Urinary bladder (tissue), 4 donors: ENCODE results near the gene CLIC6. TPM values are rescaled to one million over a fixed set of nuclear protein-coding genes. Genes with fewer than 3 reads are reported as not detected.

Source experiments
- DNase-seq: peaks from one replicate; pipeline ENCODE4 v3.0.0-alpha.2; 2015; ENCODE audit errors: extremely low spot score
- H3K27ac ChIP-seq: one replicate; pipeline ENCODE4 v1.5.1; 2013; ENCODE audit warnings: low read depth, mild to moderate bottlenecking, moderate library complexity
- H3K36me3 ChIP-seq: one replicate; pipeline ENCODE4 v1.6.1; 2013; ENCODE audit warnings: mild to moderate bottlenecking, moderate library complexity; ENCODE audit not compliant: insufficient read depth
- H3K4me1 ChIP-seq: one replicate; pipeline ENCODE4 v1.6.1; 2013; ENCODE audit warnings: mild to moderate bottlenecking, moderate library complexity; ENCODE audit not compliant: insufficient read depth
- H3K4me3 ChIP-seq: one replicate; pipeline ENCODE4 v1.5.1; 2013; ENCODE audit warnings: low read depth, low read length
- WGBS: extraction: QIAGEN DNeasy Blood & Tissue Kit; methylation state at CpG from one replicate; pipeline ENCODE4 v1.1.7; 2013; 5-methylcytosine and 5-hydroxymethylcytosine counted together
- polyA plus RNA-seq: library from polyadenylated mRNA; stranded (reverse); fragments of 200-250 nt; gene quantifications from one replicate; pipeline ENCODE4 v1.2.3, GENCODE V29; 2013
- total RNA-seq: library from RNA; depleted of rRNA; stranded (reverse); fragments of >200 nt; gene quantifications from one replicate; pipeline ENCODE4 v1.2.3, GENCODE V29; 2014
- donor health status: healthy with polysubstance abuse.
- donor health status: healthy.

Gene CLIC6
- total and polyA plus RNA-seq, 2 donors, result 4.6 to 17.2 TPM

DNA sequence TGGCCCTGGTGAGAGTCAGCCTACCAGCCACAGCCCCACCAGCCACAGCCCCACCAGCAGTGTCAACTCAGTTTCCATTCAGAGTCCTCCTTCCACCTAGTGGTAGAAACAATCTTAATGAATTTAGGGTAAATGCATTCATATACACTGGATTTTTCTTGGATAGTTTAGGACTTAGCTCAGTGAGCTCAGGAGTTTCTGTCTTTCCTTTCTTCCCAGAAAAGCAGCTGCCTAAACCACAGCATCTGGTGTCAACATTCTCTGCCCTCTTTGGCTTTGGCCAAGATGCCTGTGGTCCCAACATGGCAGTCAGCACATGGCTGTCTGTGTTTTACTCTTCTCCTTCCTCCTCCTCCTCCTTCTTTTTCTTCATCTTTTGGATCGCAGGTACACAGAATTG lies 94.0 kb downstream of the CLIC6 start:
- H3K36me3 ChIP-seq, result no peaks in the 10 kb centered on the region
- no peak overlapping the region for H3K4me3 ChIP-seq
- DNase-seq, result no peak
- H3K4me1 ChIP-seq, result no peaks in the 10 kb centered on the region
- WGBS, result 94% methylated on average over 1 of the region's 1 CpG
- H3K27ac ChIP-seq, result no peak overlapping the region

GRCh38 chr21:34764715-34765284 lies 96.0 kb downstream of the CLIC6 start:
- 80% methylated on average over 3 of the region's 3 CpGs for WGBS
- no peaks in the 10 kb centered on the region for H3K36me3 ChIP-seq
- no peak overlapping the region for H3K27ac ChIP-seq
- no peak overlapping the region for H3K4me3 ChIP-seq
- DNase-seq, result no peak
- no peaks in the 10 kb centered on the region for H3K4me1 ChIP-seq

GRCh38 chr21:34765619-34766018 lies 96.8 kb downstream of the CLIC6 start:
- no peak for DNase-seq
- 94% methylated on average over 4 of the region's 4 CpGs for WGBS

DNA sequence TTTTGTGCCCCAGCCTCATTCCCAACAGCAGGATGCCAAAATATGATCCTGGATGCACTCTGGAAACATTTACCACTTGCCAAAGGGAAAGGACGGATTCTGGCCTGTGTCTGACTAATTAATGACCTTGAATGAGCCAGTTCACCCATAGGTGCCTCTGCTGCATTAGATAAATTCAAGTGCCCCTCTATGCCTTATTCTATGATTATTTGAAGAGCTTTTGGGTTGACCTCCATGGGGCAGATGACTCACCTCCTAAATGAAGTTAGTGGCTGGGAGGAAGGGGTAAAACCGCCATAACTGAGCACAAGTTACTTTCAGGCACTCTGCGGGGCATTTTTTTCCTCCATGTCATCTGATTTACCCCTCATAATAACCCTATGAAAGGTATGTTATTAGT lies 98.1 kb downstream of the CLIC6 start:
- Histone ChIP-seq H3K36me3 (no peaks in the 10 kb centered on the region), H3K27ac (no peak overlapping the region), H3K4me1 (no peaks in the 10 kb centered on the region), H3K4me3 (no peak overlapping the region)
- no peak for DNase-seq
- WGBS, result 89% methylated on average over 3 of the region's 3 CpGs

More at GRCh38 chr21:34765619-34766018, 96.8 kb downstream of the CLIC6 start:
- no peak overlapping the region for H3K27ac ChIP-seq
- H3K4me1 ChIP-seq, result no peaks in the 10 kb centered on the region
- no peaks in the 10 kb centered on the region for H3K36me3 ChIP-seq
- no peak overlapping the region for H3K4me3 ChIP-seq

Other genes starting within 250 kb of the CLIC6 start
- not detected for gene SMIM34, start 245.0 kb upstream of the CLIC6 start, total RNA-seq
- gene SMIM34, start 245.0 kb upstream of the CLIC6 start, polyA plus RNA-seq, result not detected
- 0.11 TPM for gene KCNE1, start 156.8 kb upstream of the CLIC6 start, total RNA-seq
- 0.48 TPM for gene KCNE1, start 156.8 kb upstream of the CLIC6 start, polyA plus RNA-seq
- 27.4 TPM for gene RCAN1, start 53.9 kb upstream of the CLIC6 start, total RNA-seq
- gene RCAN1, start 53.9 kb upstream of the CLIC6 start, polyA plus RNA-seq, result 26.6 TPM